A549 treated with Mapracorat at 1 μM for 4 hours (cell line): Measurements from ENCODE around the gene NUDT16L1. TPM values are rescaled to one million over a fixed set of nuclear protein-coding genes. Genes with fewer than 3 reads are reported as not detected.

Experiments used
- total RNA-seq: library from RNA; stranded (reverse); fragments of 200-300 nt; extraction: Qiagen RNA extraction; gene quantifications from 5 replicates; pipeline ENCODE4 v1.2.3, GENCODE V29; 2022

Gene NUDT16L1
- total RNA-seq, result 15.8 to 26.7 TPM (median 25.1 TPM) in 5 replicates

GRCh38 chr16:4693296-4693955 is at the start of gene NUDT16L1:
Gene NUDT16L1 (plus strand): TSS chr16:4693562. CDS start chr16:4693727, 165 bp downstream.

GRCh38 chr16:4734063-4734729 is 40.8 kb downstream of the NUDT16L1 start, which contains the start of the genes ANKS3 and DNAAF8:
Gene ANKS3 (minus strand): TSS chr16:4734271. CDS start chr16:4730149, 4,122 bp downstream.
Gene DNAAF8 (plus strand): TSS chr16:4734537. CDS start chr16:4736515, 1,978 bp downstream.

Other genes starting within 250 kb of the NUDT16L1 start
- gene NMRAL1, start 218.9 kb upstream of the NUDT16L1 start, total RNA-seq, result 42.9 to 48.2 TPM (median 47.4 TPM) in 5 replicates
- 59.8 to 67.5 TPM (median 63.6 TPM) in 5 replicates for gene HMOX2, start 217.2 kb upstream of the NUDT16L1 start, total RNA-seq
- gene CDIP1, start 154.8 kb upstream of the NUDT16L1 start, total RNA-seq, result 12.4 to 15.9 TPM (median 13.8 TPM) in 5 replicates
- 0.03 to 0.06 TPM (median 0.05 TPM) in 3 of 5 replicates, not detected in the others for gene C16orf96, start 137.2 kb upstream of the NUDT16L1 start, total RNA-seq
- 36.4 to 66.1 TPM (median 59.6 TPM) in 5 replicates for gene UBALD1, start 78.7 kb upstream of the NUDT16L1 start, total RNA-seq
- gene MGRN1, start 68.7 kb upstream of the NUDT16L1 start, total RNA-seq, result 34.3 to 43.9 TPM (median 40.1 TPM) in 5 replicates
- gene ANKS3, start 40.7 kb downstream of the NUDT16L1 start, total RNA-seq, result 21.0 to 28.8 TPM (median 27.7 TPM) in 5 replicates
- 0.87 to 2.6 TPM (median 1.6 TPM) in 5 replicates for gene DNAAF8, start 41.0 kb downstream of the NUDT16L1 start, total RNA-seq
- gene ZNF500, start 73.6 kb downstream of the NUDT16L1 start, total RNA-seq, result 6.4 to 9.1 TPM (median 8.4 TPM) in 5 replicates
- not detected in 5 replicates for gene SEPTIN12, start 94.8 kb downstream of the NUDT16L1 start, total RNA-seq
- gene SMIM22, start 101.8 kb downstream of the NUDT16L1 start, total RNA-seq, result not detected in 5 replicates
- gene ROGDI, start 109.1 kb downstream of the NUDT16L1 start, total RNA-seq, result 10.6 to 17.8 TPM (median 13.9 TPM) in 5 replicates
- gene GLYR1, start 153.7 kb downstream of the NUDT16L1 start, total RNA-seq, result 32.9 to 43.4 TPM (median 40.3 TPM) in 5 replicates
- 23.7 to 29.7 TPM (median 27.9 TPM) in 5 replicates for gene UBN1, start 153.9 kb downstream of the NUDT16L1 start, total RNA-seq
- 3.4 to 4.6 TPM (median 3.8 TPM) in 5 replicates for gene PPL, start 243.6 kb downstream of the NUDT16L1 start, total RNA-seq